MCF 10A (cell line): Measurements from ENCODE around the gene SEC63. TPM values are rescaled to one million over a fixed set of nuclear protein-coding genes. Genes with fewer than 3 reads are reported as not detected.
A peak's percentile ranks its signal among the peaks of the same experiment; 100 is the strongest.

Source experiments
- BruUV-seq: library from RNA; stranded (reverse); fragments of 400-500 nt; replicated peaks from 2 replicates; lab custom pipeline; 2021; lab: Mats Ljungman, UMichigan
- CTCF ChIA-PET: fragments of 300-600 bp; sonication (Branson Sonifier 250); formaldehyde crosslinking; extraction: SDS; loops from one replicate; lab custom pipeline; 2021; ENCODE audit warnings: antibody characterized with exemption, inconsistent platforms; lab: Yijun Ruan, JAX
- POLR2A ChIA-PET: fragments of 300-600, 350-650 bp; sonication (Branson Sonifier 250); formaldehyde crosslinking; extraction: SDS; loops from one replicate; lab custom pipeline; 2020; ENCODE audit warnings: antibody characterized with exemption, inconsistent platforms; lab: Yijun Ruan, JAX
- DNase-seq: peaks from one replicate; pipeline ENCODE4 v3.0.0-alpha.2; 2018; ENCODE audit not compliant: unreplicated experiment
- H3K27ac Mint-ChIP-seq: one replicate; pipeline ENCODE4 v1.8.0; 2022; ENCODE audit warnings: mild to moderate bottlenecking, low read depth, mixed read lengths; ENCODE audit not compliant: unreplicated experiment
- H3K27me3 Mint-ChIP-seq: one replicate; pipeline ENCODE4 v1.8.0; 2022; ENCODE audit warnings: mixed read lengths; ENCODE audit not compliant: insufficient read depth, unreplicated experiment
- H3K36me3 Mint-ChIP-seq: one replicate; pipeline ENCODE4 v1.8.0; 2022; ENCODE audit warnings: mild to moderate bottlenecking, moderate library complexity, mixed read lengths; ENCODE audit not compliant: insufficient read depth, unreplicated experiment
- H3K4me1 Mint-ChIP-seq: one replicate; pipeline ENCODE4 v1.8.0; 2022; ENCODE audit warnings: mixed read lengths; ENCODE audit not compliant: insufficient read depth, unreplicated experiment
- H3K4me3 Mint-ChIP-seq: one replicate; pipeline ENCODE4 v1.8.0; 2022; ENCODE audit warnings: mild to moderate bottlenecking, moderate library complexity, mixed read lengths; ENCODE audit not compliant: unreplicated experiment
- H3K9me3 Mint-ChIP-seq: one replicate; pipeline ENCODE4 v1.8.0; 2022; ENCODE audit warnings: mixed read lengths; ENCODE audit not compliant: unreplicated experiment
- CTCF ChIP-seq: fragments of 200-600 bp; IDR thresholded peaks from one replicate; pipeline ENCODE4 v1.8.0; 2022; ENCODE audit warnings: antibody characterized with exemption, mild to moderate bottlenecking; ENCODE audit not compliant: unreplicated experiment
- intact Hi-C: fragments of 100-400 bp; cut with micrococcal nuclease; formaldehyde crosslinking; loops from 2 replicates; pipeline ENCODE4 v1.14.1; 2022
- total RNA-seq: library from RNA; stranded (reverse); gene quantifications from 2 replicates; pipeline ENCODE4 v1.2.3, GENCODE V29; 2022

The SEC63 gene
- total RNA-seq, 1 experiment from 2014 or later, result 204 TPM

GRCh38 chr6:107982486-107982885 is 24.5 kb upstream of the SEC63 start:
- CTCF ChIA-PET, result interaction anchor here (0.8 to 7.5 kb wide), 7 partner anchors 12 to 545 kb away, joined by 3 to 160 read pairs (median 4); no protein-coding TSS in a partner anchor
- Mint-ChIP-seq H3K36me3 (no peaks in the 10 kb centered on the region), H3K27me3 (no peaks in the 10 kb centered on the region), H3K4me1 (peaks cover 5% of the 10 kb centered on the region), H3K27ac (no peak overlapping the region), H3K9me3 (no peaks in the 10 kb centered on the region), H3K4me3 (no peak overlapping the region)
- no peak for TF ChIP-seq CTCF
- DNase-seq, result no peak
- BruUV-seq, result no TSS peak
- intact Hi-C loops, result no loop called here
- POLR2A ChIA-PET, result interaction anchor here (2.1 kb wide), 1 partner anchor 17 kb away, joined by 4 read pairs; no protein-coding TSS in a partner anchor

GRCh38 chr6:107981695-107982094 is 23.7 kb upstream of the SEC63 start:
- no peak for TF ChIP-seq CTCF
- DNase-seq, result no peak
- CTCF ChIA-PET, result interaction anchor here (0.7 to 7.5 kb wide), 22 partner anchors 9 to 911 kb away, joined by 3 to 160 read pairs (median 6); no protein-coding TSS in a partner anchor
- Mint-ChIP-seq H3K36me3 (no peaks in the 10 kb centered on the region), H3K9me3 (no peaks in the 10 kb centered on the region), H3K4me1 (peaks cover 5% of the 10 kb centered on the region), H3K4me3 (no peak overlapping the region), H3K27me3 (no peaks in the 10 kb centered on the region), H3K27ac (no peak overlapping the region)
- POLR2A ChIA-PET, result interaction anchor here (1.4 to 2.1 kb wide), 2 partner anchors 16 to 67 kb away, joined by 4 to 6 read pairs; no protein-coding TSS in a partner anchor
- BruUV-seq, result no TSS peak
- intact Hi-C loops, result no loop called here

GRCh38 chr6:107977283-107977682 is 19.3 kb upstream of the SEC63 start:
- Mint-ChIP-seq H3K9me3 (no peaks in the 10 kb centered on the region), H3K27me3 (no peaks in the 10 kb centered on the region), H3K27ac (no peak overlapping the region), H3K4me3 (no peak overlapping the region), H3K36me3 (no peaks in the 10 kb centered on the region), H3K4me1 (peaks cover 3% of the 10 kb centered on the region)
- TF ChIP-seq CTCF, result peak; percentile 45
- intact Hi-C loops, result loop anchor here (1.0 kb wide), 1 partner anchor 549 kb away; no protein-coding TSS in a partner anchor
- BruUV-seq, result no TSS peak
- POLR2A ChIA-PET, result interaction anchor here (0.6 kb wide), 2 partner anchors 33 to 779 kb away, joined by 3 read pairs; no protein-coding TSS in a partner anchor
- CTCF ChIA-PET, result interaction anchor here (0.6 to 7.5 kb wide), 9 partner anchors 13 to 1085 kb away, joined by 3 to 160 read pairs (median 4); no protein-coding TSS in a partner anchor
- peak; percentile 43 for DNase-seq

- BruUV-seq, result no TSS peak
- DNase-seq, result no peak
- no peaks in the 10 kb centered on the region for H3K36me3 Mint-ChIP-seq
- no peaks in the 10 kb centered on the region for H3K27me3 Mint-ChIP-seq
- no peaks in the 10 kb centered on the region for H3K9me3 Mint-ChIP-seq
- no peaks in the 10 kb centered on the region for H3K4me1 Mint-ChIP-seq
- ChIA-PET POLR2A (interaction anchor here (0.6 to 0.9 kb wide), 3 partner anchors 14 to 191 kb away, joined by 3 read pairs; partner anchors contain the start of gene SEC63), CTCF (interaction anchor here (0.6 to 1.3 kb wide), 6 partner anchors 71 to 552 kb away, joined by 3 to 10 read pairs (median 3); no protein-coding TSS in a partner anchor)
- H3K4me3 Mint-ChIP-seq, result no peak overlapping the region
- TF ChIP-seq CTCF, result no peak
- H3K27ac Mint-ChIP-seq, result no peak overlapping the region
- intact Hi-C loops, result no loop called here
Observed at GRCh38 chr6:107976155-107976783, 18.3 kb upstream of the SEC63 start.
